ENCODE results near the gene NFATC2. TPM values are rescaled to one million over a fixed set of nuclear protein-coding genes. Genes with fewer than 3 reads are reported as not detected.

The NFATC2 gene
- total RNA-seq, 4 donors from 2014 or later, result 4.4 to 38.0 (median 13.6) TPM

DNA sequence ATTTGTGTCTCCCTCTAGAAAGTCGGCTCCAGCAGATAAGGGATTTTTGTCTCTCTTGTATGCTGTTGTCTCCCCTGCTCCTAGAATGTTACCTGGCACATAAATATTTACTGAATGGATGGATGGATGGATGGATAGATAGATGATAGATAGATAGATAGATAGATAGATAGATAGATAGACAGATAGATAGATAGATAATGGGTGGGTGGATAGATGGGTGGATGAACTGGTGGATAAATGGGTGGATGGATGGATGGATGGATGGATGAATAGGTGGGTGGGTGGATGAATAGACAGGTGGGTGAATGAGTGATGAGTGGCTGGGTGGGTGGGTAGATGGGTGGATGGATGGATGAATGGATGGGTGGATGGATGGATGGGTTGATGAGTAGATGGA lies 185.0 kb downstream of the NFATC2 start:
- Histone ChIP-seq H3K9me3 (no peaks in the 10 kb centered on the region), H3K27me3 (no peaks in the 10 kb centered on the region), H3K36me3 (no peaks in the 10 kb centered on the region), H3K4me3 (no peak overlapping the region), H3K27ac (no peak overlapping the region), H3K4me1 (no peaks in the 10 kb centered on the region)
- DNase-seq, result no peak
- TF ChIP-seq, protein P1, sequence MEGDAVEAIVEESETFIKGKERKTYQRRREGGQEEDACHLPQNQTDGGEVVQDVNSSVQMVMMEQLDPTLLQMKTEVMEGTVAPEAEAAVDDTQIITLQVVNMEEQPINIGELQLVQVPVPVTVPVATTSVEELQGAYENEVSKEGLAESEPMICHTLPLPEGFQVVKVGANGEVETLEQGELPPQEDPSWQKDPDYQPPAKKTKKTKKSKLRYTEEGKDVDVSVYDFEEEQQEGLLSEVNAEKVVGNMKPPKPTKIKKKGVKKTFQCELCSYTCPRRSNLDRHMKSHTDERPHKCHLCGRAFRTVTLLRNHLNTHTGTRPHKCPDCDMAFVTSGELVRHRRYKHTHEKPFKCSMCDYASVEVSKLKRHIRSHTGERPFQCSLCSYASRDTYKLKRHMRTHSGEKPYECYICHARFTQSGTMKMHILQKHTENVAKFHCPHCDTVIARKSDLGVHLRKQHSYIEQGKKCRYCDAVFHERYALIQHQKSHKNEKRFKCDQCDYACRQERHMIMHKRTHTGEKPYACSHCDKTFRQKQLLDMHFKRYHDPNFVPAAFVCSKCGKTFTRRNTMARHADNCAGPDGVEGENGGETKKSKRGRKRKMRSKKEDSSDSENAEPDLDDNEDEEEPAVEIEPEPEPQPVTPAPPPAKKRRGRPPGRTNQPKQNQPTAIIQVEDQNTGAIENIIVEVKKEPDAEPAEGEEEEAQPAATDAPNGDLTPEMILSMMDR (IDR thresholded peaks at IDR 0.05), result no peak
- TF ChIP-seq POLR2A (IDR thresholded peaks at IDR 0.05), result no peak

DNA sequence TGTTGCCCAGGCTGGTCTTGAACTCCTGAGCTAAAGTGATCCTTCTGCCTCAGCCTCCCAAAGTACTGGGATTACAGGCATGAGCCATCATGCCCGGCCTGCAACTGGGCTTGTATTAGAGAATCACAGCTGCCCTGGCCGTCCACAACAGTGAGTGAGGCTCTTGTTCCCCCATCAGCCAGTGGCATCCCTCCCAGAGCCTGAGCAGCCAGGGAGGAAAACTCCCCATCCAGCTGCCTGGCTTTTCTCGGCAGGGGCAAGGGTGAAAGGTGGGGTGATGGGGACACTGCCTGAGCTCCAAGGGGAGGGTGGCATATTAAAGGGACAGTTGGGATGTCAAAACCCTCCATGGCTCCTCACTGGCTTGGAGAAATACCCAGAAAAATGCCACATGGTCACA lies 185.6 kb downstream of the NFATC2 start:
- Histone ChIP-seq H3K9me3 (no peaks in the 10 kb centered on the region), H3K36me3 (no peaks in the 10 kb centered on the region), H3K27me3 (no peaks in the 10 kb centered on the region), H3K27ac (no peak overlapping the region), H3K4me1 (no peaks in the 10 kb centered on the region), H3K4me3 (no peak overlapping the region)
- no peak for TF ChIP-seq POLR2A (IDR thresholded peaks at IDR 0.05)
- TF ChIP-seq, protein P1 (IDR thresholded peaks at IDR 0.05), result no peak
- DNase-seq, result no peak

DNA sequence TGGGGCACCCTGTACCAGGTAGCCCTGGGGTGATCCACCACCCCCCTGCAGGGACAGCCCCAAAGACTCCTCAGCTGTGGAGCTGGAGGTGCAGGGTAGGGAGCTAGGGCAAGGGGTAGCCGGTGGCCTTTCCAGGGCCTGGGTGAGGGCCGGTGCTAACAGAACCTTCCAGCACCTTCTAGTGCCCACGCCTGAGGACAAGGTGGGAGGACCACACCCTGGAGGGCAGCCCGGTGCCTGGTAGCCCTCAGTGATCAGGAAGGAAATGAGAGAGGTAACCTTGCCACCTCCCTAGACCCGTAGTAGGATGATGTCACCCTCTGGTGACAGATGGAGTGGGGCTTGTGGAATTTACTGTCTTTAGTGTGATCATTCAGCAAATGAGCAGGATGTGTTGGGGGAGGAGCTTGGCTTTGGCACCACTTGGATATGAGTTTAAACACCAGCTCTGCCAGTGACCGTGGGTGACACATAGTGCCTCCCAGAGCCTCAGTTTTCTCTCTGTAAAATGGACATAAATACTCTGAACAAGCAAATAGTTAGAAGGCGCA lies 187.7 kb downstream of the NFATC2 start:
- Histone ChIP-seq H3K4me3 (no peak overlapping the region), H3K27ac (no peak overlapping the region), H3K4me1 (no peaks in the 10 kb centered on the region), H3K9me3 (no peaks in the 10 kb centered on the region), H3K27me3 (no peaks in the 10 kb centered on the region), H3K36me3 (no peaks in the 10 kb centered on the region)
- no peak for TF ChIP-seq POLR2A (IDR thresholded peaks at IDR 0.05)
- TF ChIP-seq, protein P1 (IDR thresholded peaks at IDR 0.05), result no peak
- no peak for DNase-seq

DNA sequence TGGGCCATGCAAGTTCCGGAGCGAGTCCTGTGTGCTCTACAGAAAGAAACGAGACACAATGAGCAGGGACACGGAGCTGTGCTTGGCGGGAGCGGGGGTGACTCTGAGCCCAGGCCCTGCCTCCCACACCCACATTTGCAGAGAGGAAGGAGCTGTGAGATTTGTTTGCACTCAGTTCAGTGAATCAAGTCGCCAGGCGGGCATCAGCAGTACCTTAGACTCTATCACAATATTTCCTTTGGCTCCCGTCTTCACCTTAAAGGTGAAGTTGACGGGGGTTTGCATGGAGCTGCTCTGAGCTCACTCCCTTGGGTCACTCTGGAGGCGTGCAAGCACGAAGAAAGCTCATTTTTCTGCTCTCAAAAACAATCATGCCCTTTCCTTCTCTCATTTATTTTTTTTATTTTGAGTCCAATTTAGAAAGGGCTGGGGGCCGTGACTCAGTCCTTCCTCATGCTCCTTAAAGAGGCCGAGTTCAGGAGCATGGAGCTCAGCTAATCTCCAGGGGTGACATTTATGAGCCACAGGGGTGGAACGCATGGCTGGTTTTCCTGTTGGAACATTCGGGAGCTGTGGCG lies 188.2 kb downstream of the NFATC2 start:
- no peak for DNase-seq
- no peaks in the 10 kb centered on the region for H3K9me3 ChIP-seq
- TF ChIP-seq, protein P1 (IDR thresholded peaks at IDR 0.05), result no peak
- no peak for TF ChIP-seq POLR2A (IDR thresholded peaks at IDR 0.05)
- H3K27ac ChIP-seq, result no peak overlapping the region
- H3K4me3 ChIP-seq, result no peak overlapping the region
- H3K27me3 ChIP-seq, result no peaks in the 10 kb centered on the region
- H3K36me3 ChIP-seq, result no peaks in the 10 kb centered on the region
- no peaks in the 10 kb centered on the region for H3K4me1 ChIP-seq

DNA sequence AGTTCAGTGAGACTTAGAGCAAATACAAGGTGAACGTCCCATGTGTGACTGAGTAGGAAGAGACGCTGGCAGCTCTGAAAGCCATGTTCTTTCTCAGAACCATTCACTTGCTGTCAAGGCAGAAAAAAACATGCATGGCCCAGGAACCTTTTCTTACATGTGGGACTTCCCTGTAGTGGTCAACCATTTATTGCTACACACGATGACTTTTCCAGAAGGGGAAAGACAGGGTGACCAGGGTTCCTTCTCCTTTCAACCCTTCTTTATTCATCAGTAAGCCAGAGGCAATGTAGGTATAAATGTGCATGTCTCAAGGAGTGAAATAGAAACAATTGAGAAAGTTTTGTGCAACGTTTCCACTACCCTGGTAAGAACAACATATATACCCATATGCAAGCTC lies 189.0 kb downstream of the NFATC2 start:
- H3K27me3 ChIP-seq, result no peaks in the 10 kb centered on the region
- H3K27ac ChIP-seq, result no peak overlapping the region
- no peaks in the 10 kb centered on the region for H3K4me1 ChIP-seq
- no peaks in the 10 kb centered on the region for H3K9me3 ChIP-seq
- no peak overlapping the region for H3K4me3 ChIP-seq
- TF ChIP-seq, protein P1 (IDR thresholded peaks at IDR 0.05), result no peak
- TF ChIP-seq POLR2A (IDR thresholded peaks at IDR 0.05), result no peak
- DNase-seq, result no peak
- no peaks in the 10 kb centered on the region for H3K36me3 ChIP-seq

Data from Peyer's patch (tissue), 4 donors.